Panc1 (cell line): ENCODE results near the gene BEST3.
A peak's percentile ranks its signal among the peaks of the same experiment; 100 is the strongest.

Source experiments
- CTCF ChIP-seq: fragments of 450-650 bp; IDR thresholded peaks from 2 replicates; pipeline ENCODE4 v1.5.1; 2017; ENCODE audit warnings: mild to moderate bottlenecking
- POLR2AphosphoS5 ChIP-seq: IDR thresholded peaks from 2 replicates; pipeline ENCODE4 v1.6.1; 2012; ENCODE audit warnings: mild to moderate bottlenecking, low read depth, low read length, moderate library complexity
- REST ChIP-seq, 2 experiments: IDR thresholded peaks; 2 replicates each; pipeline ENCODE4 v1.6.1; 2011 to 2012; ENCODE audit warnings: low read depth in 2 of 2, control low read depth in 1 of 2, low read length in 1 of 2, mild to moderate bottlenecking in 1 of 2, moderate library complexity in 1 of 2; ENCODE audit not compliant: insufficient read depth in 1 of 2
- SIN3A ChIP-seq: IDR thresholded peaks from 2 replicates; pipeline ENCODE4 v1.6.1; 2012; ENCODE audit warnings: low read depth, mild to moderate bottlenecking, low read length, moderate library complexity, borderline replicate concordance; ENCODE audit not compliant: insufficient read depth
- TCF7L2 ChIP-seq: IDR thresholded peaks from 2 replicates; pipeline ENCODE4 v1.6.1; 2011; ENCODE audit warnings: mild to moderate bottlenecking, low read depth, low read length, inconsistent platforms

GRCh38 chr12:69738351-69739286 is 39.5 kb upstream of the BEST3 start, which contains the start of gene RAB3IP:
- TF ChIP-seq CTCF = peak; percentile 89
- TF ChIP-seq SIN3A = peak; percentile 42; the same call in 1 of the 2 replicates
- TF ChIP-seq TCF7L2 = no peak
- TF ChIP-seq POLR2AphosphoS5 = peak; percentile 44; the same call in 1 of the 2 replicates
- TF ChIP-seq REST (IDR thresholded peaks at IDR 0.05; ENCODE audit: insufficient read depth in 1 of 2, low read depth in 2 of 2, low read length in 1 of 2) = no peak
